GM20000 (cell line): ENCODE measurements around the gene COMMD10.

Source experiments
- DNase-seq: peaks from one replicate; pipeline ENCODE4 v3.0.0; 2012; ENCODE audit warnings: low spot score
- CTCF ChIP-seq: IDR thresholded peaks from 2 replicates; pipeline ENCODE4 v1.5.1; 2012; ENCODE audit warnings: mild to moderate bottlenecking, control low read depth; ENCODE audit errors: extremely low read depth, missing control alignments

COMMD10 gene

GRCh38 chr5:116153687-116154174, 68.9 kb downstream of the COMMD10 start:
- no peak for TF ChIP-seq CTCF
- DNase-seq = no peak

- no peak for TF ChIP-seq CTCF
- no peak for DNase-seq
Measured at GRCh38 chr5:116154252-116154651, 69.4 kb downstream of the COMMD10 start.

GRCh38 chr5:116154931-116155330, 70.1 kb downstream of the COMMD10 start:
- TF ChIP-seq CTCF = no peak
- no peak for DNase-seq

- DNase-seq = no peak
- no peak for TF ChIP-seq CTCF
Measured at GRCh38 chr5:116157902-116158301, 73.1 kb downstream of the COMMD10 start.

- TF ChIP-seq CTCF = no peak
- DNase-seq = no peak
Measured at GRCh38 chr5:116159006-116159405, 74.2 kb downstream of the COMMD10 start.

- DNase-seq = no peak
- TF ChIP-seq CTCF = no peak
Measured at GRCh38 chr5:116174111-116174510, 89.3 kb downstream of the COMMD10 start.

GRCh38 chr5:116176121-116176520, 91.3 kb downstream of the COMMD10 start:
- DNase-seq = no peak
- TF ChIP-seq CTCF = no peak
